ENCODE measurements around the gene PIK3CB. TPM values are rescaled to one million over a fixed set of nuclear protein-coding genes. Genes with fewer than 3 reads are reported as not detected.

The PIK3CB gene
- total RNA-seq, 2 donors from 2014 or later: 20.6 to 32.0 TPM

GRCh38 chr3:138725116-138725515, 109.6 kb downstream of the PIK3CB start:
- Histone ChIP-seq H3K4me3 (no peak overlapping the region), H3K9me3 (no peaks in the 10 kb centered on the region), H3K27ac (no peak overlapping the region), H3K4me1 (ENCODE audit: control insufficient read depth in 1 of 2, low read depth in 2 of 2) (no peaks in the 10 kb centered on the region), H3K27me3 (replicated peaks; ENCODE audit: insufficient read depth) (no peaks in the 10 kb centered on the region), H3K36me3 (peaks cover 2% of the 10 kb centered on the region)
- no peak for ATAC-seq (ENCODE audit: insufficient number of reproducible peaks, low FRiP score, low read depth)
- TF ChIP-seq CTCF (IDR thresholded peaks at IDR 0.05): no peak
- no peak for DNase-seq (ENCODE audit: low spot score)

- Histone ChIP-seq H3K4me3 (no peak overlapping the region), H3K4me1 (ENCODE audit: control insufficient read depth in 1 of 2, low read depth in 2 of 2) (no peaks in the 10 kb centered on the region), H3K27ac (no peak overlapping the region), H3K36me3 (peaks cover 2% of the 10 kb centered on the region), H3K27me3 (replicated peaks; ENCODE audit: insufficient read depth) (no peaks in the 10 kb centered on the region), H3K9me3 (no peaks in the 10 kb centered on the region)
- ATAC-seq (ENCODE audit: insufficient number of reproducible peaks, low FRiP score, low read depth): no peak
- no peak for DNase-seq (ENCODE audit: low spot score)
- no peak for TF ChIP-seq CTCF (IDR thresholded peaks at IDR 0.05)
Measured at GRCh38 chr3:138724443-138724842, 110.3 kb downstream of the PIK3CB start.

- no peak for ATAC-seq (ENCODE audit: insufficient number of reproducible peaks, low FRiP score, low read depth)
- no peak for DNase-seq (ENCODE audit: low spot score)
- Histone ChIP-seq H3K36me3 (no peaks in the 10 kb centered on the region), H3K27me3 (replicated peaks; ENCODE audit: insufficient read depth) (no peaks in the 10 kb centered on the region), H3K4me3 (no peak overlapping the region), H3K27ac (no peak overlapping the region), H3K9me3 (no peaks in the 10 kb centered on the region), H3K4me1 (ENCODE audit: control insufficient read depth in 1 of 2, low read depth in 2 of 2) (no peaks in the 10 kb centered on the region)
- TF ChIP-seq CTCF (IDR thresholded peaks at IDR 0.05): no peak
Measured at GRCh38 chr3:138718849-138719248, 115.9 kb downstream of the PIK3CB start.

GRCh38 chr3:138717348-138717747, 117.4 kb downstream of the PIK3CB start:
- no peak overlapping the region for H3K4me3 ChIP-seq
- no peaks in the 10 kb centered on the region for H3K36me3 ChIP-seq
- no peaks in the 10 kb centered on the region for H3K4me1 ChIP-seq (ENCODE audit: control insufficient read depth in 1 of 2, low read depth in 2 of 2)
- no peaks in the 10 kb centered on the region for H3K9me3 ChIP-seq
- ATAC-seq (ENCODE audit: insufficient number of reproducible peaks, low FRiP score, low read depth): no peak
- no peak overlapping the region for H3K27ac ChIP-seq
- TF ChIP-seq CTCF (IDR thresholded peaks at IDR 0.05): no peak
- H3K27me3 ChIP-seq (replicated peaks; ENCODE audit: insufficient read depth): no peaks in the 10 kb centered on the region
- DNase-seq (ENCODE audit: low spot score): no peak

- H3K36me3 ChIP-seq: peaks cover under 1% of the 10 kb centered on the region
- H3K27me3 ChIP-seq (replicated peaks; ENCODE audit: insufficient read depth): no peaks in the 10 kb centered on the region
- no peak for TF ChIP-seq CTCF (IDR thresholded peaks at IDR 0.05)
- no peak overlapping the region for H3K4me3 ChIP-seq
- H3K27ac ChIP-seq: no peak overlapping the region
- H3K4me1 ChIP-seq (ENCODE audit: control insufficient read depth in 1 of 2, low read depth in 2 of 2): no peaks in the 10 kb centered on the region
- DNase-seq (ENCODE audit: low spot score): no peak
- ATAC-seq (ENCODE audit: insufficient number of reproducible peaks, low FRiP score, low read depth): no peak
- no peaks in the 10 kb centered on the region for H3K9me3 ChIP-seq
Measured at GRCh38 chr3:138712086-138712485, 122.6 kb downstream of the PIK3CB start.

Measured in thoracic aorta (tissue), 2 donors.